Endothelial cell of umbilical vein (primary cell): ENCODE results near the gene TBC1D19. TPM values are rescaled to one million over a fixed set of nuclear protein-coding genes. Genes with fewer than 3 reads are reported as not detected.

ENCODE experiments used
- BruUV-seq: library from RNA; stranded (reverse); fragments of 400-500 nt; replicated peaks from 2 replicates; lab custom pipeline; 2021; lab: Mats Ljungman, UMichigan
- CTCF ChIA-PET: fragments of 300-600, 350-600 bp; sonication (Branson Sonifier 250); formaldehyde crosslinking; loops from one replicate; lab custom pipeline; 2021; ENCODE audit warnings: antibody characterized with exemption, inconsistent platforms; lab: Charles Lee
- POLR2A ChIA-PET: fragments of 300-600, 350-600 bp; sonication (Branson Sonifier 250); formaldehyde crosslinking; loops from one replicate; lab custom pipeline; 2021; ENCODE audit warnings: antibody characterized with exemption, inconsistent platforms; lab: Charles Lee
- DNase-seq: peaks from one replicate; pipeline ENCODE4 v3.0.0-alpha.2; 2011; ENCODE audit warnings: low read depth, low spot score
- FAIRE-seq: peaks from 2 replicates; lab custom pipeline; 2011; peaks lifted over from hg19 to GRCh38; lab: Jason Lieb, UNC
- H2AFZ ChIP-seq: 2 replicates; pipeline ENCODE4 v1.6.0; 2012; ENCODE audit warnings: low read depth, low read length, control low read depth, inconsistent platforms
- H3K27ac ChIP-seq: 2 replicates; pipeline ENCODE4 v1.5.1; 2011; ENCODE audit warnings: low read depth, mild to moderate bottlenecking, control low read depth, low read length, moderate library complexity; ENCODE audit not compliant: insufficient read depth
- H3K27me3 ChIP-seq, 2 experiments: 2 replicates each; pipeline versions ENCODE4 v1.6.0 to v1.6.1; 2011; ENCODE audit warnings: low read length in 2 of 2, mixed read lengths in 1 of 2; ENCODE audit not compliant: control insufficient read depth in 2 of 2, insufficient read depth in 2 of 2
- H3K36me3 ChIP-seq, 2 experiments: 2 replicates in 1 of 2; 3 replicates in 1 of 2; pipeline ENCODE4 v1.5.1; 2011; ENCODE audit warnings: low read length in 2 of 2, mild to moderate bottlenecking in 1 of 2, moderate library complexity in 1 of 2; ENCODE audit not compliant: control insufficient read depth in 2 of 2, insufficient read depth in 2 of 2; ENCODE audit errors: extremely low read depth in 1 of 2
- H3K4me1 ChIP-seq: 3 replicates; pipeline ENCODE4 v1.5.1; 2011; ENCODE audit warnings: mild to moderate bottlenecking, low read length; ENCODE audit not compliant: control insufficient read depth, insufficient read depth; ENCODE audit errors: extremely low read depth
- H3K4me2 ChIP-seq: 2 replicates; pipeline ENCODE4 v1.6.1; 2011; ENCODE audit warnings: low read length, control low read depth, mixed read lengths; ENCODE audit not compliant: insufficient read depth
- H3K4me3 ChIP-seq, 3 experiments: fragments of 200-600 bp in 1 of 3; sonication (generic), shearing (Covaris generic) in 1 of 3; replicated peaks in 1 of 3; 2 replicates each; pipeline ENCODE4 v1.5.1; 2011 to 2016; ENCODE audit warnings: control low read depth in 3 of 3, low read length in 3 of 3, mild to moderate bottlenecking in 2 of 3, inconsistent platforms in 1 of 3, low read depth in 1 of 3, moderate library complexity in 1 of 3; ENCODE audit not compliant: insufficient read depth in 1 of 3
- H3K79me2 ChIP-seq: 2 replicates; pipeline ENCODE4 v1.6.0; 2012; ENCODE audit warnings: low read length, inconsistent platforms; ENCODE audit not compliant: control insufficient read depth, insufficient read depth
- H3K9ac ChIP-seq: replicated peaks from 2 replicates; pipeline ENCODE3; 2011; ENCODE audit warnings: low read length, control low read depth; ENCODE audit not compliant: insufficient read depth; ENCODE audit errors: extremely low read depth
- H3K9me1 ChIP-seq: replicated peaks from 3 replicates; pipeline ENCODE4 v1.6.0; 2011; ENCODE audit warnings: mild to moderate bottlenecking, low read length; ENCODE audit not compliant: control insufficient read depth, insufficient read depth; ENCODE audit errors: extremely low read depth
- H3K9me3 ChIP-seq: replicated peaks from 2 replicates; pipeline ENCODE4 v1.5.1; 2012; ENCODE audit warnings: low read length, inconsistent platforms; ENCODE audit not compliant: control insufficient read depth, insufficient read depth
- H4K20me1 ChIP-seq: replicated peaks from 2 replicates; pipeline ENCODE3; 2011; ENCODE audit warnings: mild to moderate bottlenecking, low read length; ENCODE audit not compliant: control insufficient read depth, insufficient read depth; ENCODE audit errors: extremely low read depth
- CTCF ChIP-seq, 2 donors: IDR thresholded peaks; 1 replicate in 1 of 2; 2 replicates in 1 of 2; pipeline ENCODE4 v1.5.1; 2011; ENCODE audit warnings: low read length in 2 of 2, mild to moderate bottlenecking in 2 of 2, moderate library complexity in 2 of 2, control low read depth in 1 of 2, inconsistent platforms in 1 of 2, low read depth in 1 of 2; ENCODE audit not compliant: insufficient read depth in 1 of 2; ENCODE audit errors: extremely low read depth in 1 of 2
- EZH2 ChIP-seq: IDR thresholded peaks from 2 replicates; pipeline ENCODE4 v1.6.1; 2012; ENCODE audit warnings: borderline replicate concordance, low read depth, mild to moderate bottlenecking, moderate library complexity, low read length, inconsistent platforms; ENCODE audit not compliant: severe bottlenecking
- FOS ChIP-seq: IDR thresholded peaks from 2 replicates; pipeline ENCODE4 v1.6.1; 2011; ENCODE audit warnings: mild to moderate bottlenecking, low read length, moderate library complexity, borderline replicate concordance; ENCODE audit not compliant: insufficient read depth
- GATA2 ChIP-seq: IDR thresholded peaks from 2 replicates; pipeline ENCODE4 v1.7.0; 2011; ENCODE audit warnings: low read depth, mild to moderate bottlenecking, moderate library complexity, mixed read lengths, low read length; ENCODE audit not compliant: insufficient read length, insufficient read depth
- MAX ChIP-seq: IDR thresholded peaks from 2 replicates; pipeline ENCODE4 v1.6.1; 2011; ENCODE audit not compliant: insufficient read depth, insufficient read length
- MYC ChIP-seq: IDR thresholded peaks from one replicate; pipeline ENCODE4 v1.6.1; 2011; ENCODE audit warnings: mild to moderate bottlenecking, low read depth, low read length
- POLR2A ChIP-seq: IDR thresholded peaks from 2 replicates; pipeline ENCODE4 v1.6.1; 2012; ENCODE audit warnings: low read depth, mild to moderate bottlenecking, control low read depth, low read length
- POLR2AphosphoS5 ChIP-seq: IDR thresholded peaks from 2 replicates; pipeline ENCODE4 v1.6.1; 2012; ENCODE audit warnings: low read depth, mild to moderate bottlenecking, control low read depth, low read length, moderate library complexity; ENCODE audit not compliant: insufficient read depth
- dilution Hi-C: fragments of 300-500 bp; cut with MboI; formaldehyde crosslinking; loops from one replicate; pipeline ENCODE4 v1.15.0; 2019; ENCODE audit warnings: low sequenced_read_pairs; ENCODE audit not compliant: extremely low pct_ligation_motif_present
- intact Hi-C: fragments of 100-400 bp; cut with micrococcal nuclease; formaldehyde crosslinking; loops from one replicate; pipeline ENCODE4 v1.10.0; 2022
- polyA plus RNA-seq, 4 experiments: library from polyadenylated mRNA; depleted of rRNA in 3 of 4; stranded (reverse) in 3 of 4; unstranded in 1 of 4; fragments of >200 nt; gene quantifications; 2 replicates each; pipeline versions ENCODE4 v1.2.1 to v1.2.3, GENCODE V29; 2011 to 2012; ENCODE audit warnings: missing spikeins in 1 of 4
- total RNA-seq: library from RNA; stranded (reverse); gene quantifications from 2 replicates; pipeline ENCODE4 v1.2.3, GENCODE V29; 2021

Gene TBC1D19
- total and polyA plus RNA-seq, 2 donors (not counting 3 experiments of a cell fraction or from before 2014, with no cell fraction given): 4.4 to 5.9 TPM

- Histone ChIP-seq H3K9ac (no peak overlapping the region), H3K4me3 (no peak overlapping the region), H2AFZ (no peak overlapping the region), H3K4me1 (peaks cover 9% of the 10 kb centered on the region), H3K4me2 (no peak overlapping the region), H4K20me1 (no peaks in the 10 kb centered on the region), H3K79me2 (no peaks in the 10 kb centered on the region), H3K27me3 (no peaks in the 10 kb centered on the region), H3K27ac (no peak overlapping the region), H3K9me1 (no peaks in the 10 kb centered on the region), H3K36me3 (no peaks in the 10 kb centered on the region), H3K9me3 (no peaks in the 10 kb centered on the region)
- dilution Hi-C loops (no loop called here), intact Hi-C loops (no loop called here)
- CTCF ChIA-PET: interaction anchor here (1.1 kb wide), 1 partner anchor 16 kb away, joined by 3 read pairs; no protein-coding TSS in a partner anchor
- TF ChIP-seq MYC (no peak), CTCF (IDR thresholded peaks at IDR 0.05; ENCODE audit: extremely low read depth in 1 of 2, insufficient read depth in 1 of 2, low read depth in 1 of 2, low read length in 2 of 2) (no peak), EZH2 (no peak), MAX (no peak), GATA2 (no peak), POLR2A (no peak), FOS (no peak), POLR2AphosphoS5 (no peak)
- DNase-seq (no peak), FAIRE-seq (no peak)
- POLR2A ChIA-PET: no interaction called here
- BruUV-seq: no TSS peak
These were observed 35.9 kb downstream of the TBC1D19 start for GRCh38 chr4:26619784-26620183.
